ENCODE measurements around the gene LPP. TPM values are rescaled to one million over a fixed set of nuclear protein-coding genes. Genes with fewer than 3 reads are reported as not detected.

LPP gene
- total and polyA plus RNA-seq, 2 donors (not counting 1 experiment from before 2014, with no cell fraction given) = 7.6 to 81.7 TPM

DNA sequence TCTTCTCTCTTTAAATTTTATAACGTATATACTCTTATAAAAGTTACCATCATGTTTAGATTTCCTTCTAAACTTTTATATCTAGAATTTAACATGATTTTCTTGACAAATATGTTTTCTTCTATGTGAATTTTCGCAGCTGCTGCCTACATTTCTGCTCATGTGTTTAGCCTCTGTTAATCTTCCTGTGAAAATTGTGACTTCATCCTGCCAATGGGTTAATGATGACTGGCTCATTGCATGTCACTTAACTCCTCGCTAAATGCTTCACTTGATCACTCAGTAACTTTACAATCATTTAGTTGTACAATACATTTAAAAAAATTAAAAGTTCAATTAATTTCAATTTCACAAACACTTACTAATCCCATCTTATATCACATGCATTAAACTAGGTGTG is 178.1 kb downstream of the LPP start:
- Histone ChIP-seq H3K79me2 (ENCODE audit: control insufficient read depth, insufficient read depth, low read length) (peaks cover 29% of the 10 kb centered on the region), H2AFZ (ENCODE audit: insufficient read depth, low read depth, low read length, poor library complexity, severe bottlenecking) (no peak overlapping the region), H3K9ac (ENCODE audit: low read length) (no peak overlapping the region), H4K20me1 (ENCODE audit: control insufficient read depth, insufficient read depth, low read length, poor library complexity, severe bottlenecking) (no peaks in the 10 kb centered on the region), H3K27ac (ENCODE audit: low read length in 2 of 2) (no peak overlapping the region), H3K4me2 (replicated peaks; ENCODE audit: low read depth, low read length, poor library complexity, severe bottlenecking) (no peak overlapping the region), H3K27me3 (replicated peaks in 1 of 4; ENCODE audit: control extremely low read depth in 1 of 4, control insufficient read depth in 3 of 4, insufficient read depth in 4 of 4, low read length in 3 of 4) (no peaks in the 10 kb centered on the region), H3K4me1 (ENCODE audit: control insufficient read depth in 2 of 2, insufficient read depth in 2 of 2, low read length in 2 of 2) (peaks cover 3 to 6% of the 10 kb centered on the region in 2 donors), H3K4me3 (ENCODE audit: control extremely low read depth in 1 of 5, extremely low read depth in 1 of 5, insufficient read depth in 1 of 5, low read depth in 2 of 5, low read length in 4 of 5) (no peak overlapping the region), H3K36me3 (replicated peaks in 1 of 2; ENCODE audit: control extremely low read depth in 1 of 2, control insufficient read depth in 1 of 2, extremely low read depth in 1 of 2, insufficient read depth in 2 of 2, low read length in 1 of 2) (peaks cover 0 to 2% of the 10 kb centered on the region in 2 experiments), H3K9me3 (ENCODE audit: control extremely low read depth in 1 of 3, control insufficient read depth in 2 of 3, insufficient read depth in 1 of 3, low read length in 2 of 3) (no peaks in the 10 kb centered on the region)
- H3K27ac Mint-ChIP-seq = no peak overlapping the region
- no peak for ATAC-seq (ENCODE audit: low read depth)
- no peak for TF ChIP-seq EZH2 (IDR thresholded peaks at IDR 0.05; ENCODE audit: borderline replicate concordance, insufficient read depth, low read depth, low read length, poor library complexity, severe bottlenecking)
- TF ChIP-seq, protein P1, sequence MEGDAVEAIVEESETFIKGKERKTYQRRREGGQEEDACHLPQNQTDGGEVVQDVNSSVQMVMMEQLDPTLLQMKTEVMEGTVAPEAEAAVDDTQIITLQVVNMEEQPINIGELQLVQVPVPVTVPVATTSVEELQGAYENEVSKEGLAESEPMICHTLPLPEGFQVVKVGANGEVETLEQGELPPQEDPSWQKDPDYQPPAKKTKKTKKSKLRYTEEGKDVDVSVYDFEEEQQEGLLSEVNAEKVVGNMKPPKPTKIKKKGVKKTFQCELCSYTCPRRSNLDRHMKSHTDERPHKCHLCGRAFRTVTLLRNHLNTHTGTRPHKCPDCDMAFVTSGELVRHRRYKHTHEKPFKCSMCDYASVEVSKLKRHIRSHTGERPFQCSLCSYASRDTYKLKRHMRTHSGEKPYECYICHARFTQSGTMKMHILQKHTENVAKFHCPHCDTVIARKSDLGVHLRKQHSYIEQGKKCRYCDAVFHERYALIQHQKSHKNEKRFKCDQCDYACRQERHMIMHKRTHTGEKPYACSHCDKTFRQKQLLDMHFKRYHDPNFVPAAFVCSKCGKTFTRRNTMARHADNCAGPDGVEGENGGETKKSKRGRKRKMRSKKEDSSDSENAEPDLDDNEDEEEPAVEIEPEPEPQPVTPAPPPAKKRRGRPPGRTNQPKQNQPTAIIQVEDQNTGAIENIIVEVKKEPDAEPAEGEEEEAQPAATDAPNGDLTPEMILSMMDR (IDR thresholded peaks at IDR 0.05) = no peak
- no peak overlapping the region for H3K4me3 Mint-ChIP-seq
- POLR2A ChIA-PET = no interaction called here
- no peaks in the 10 kb centered on the region for H3K27me3 Mint-ChIP-seq
- CTCF ChIA-PET = no interaction called here
- no peak for DNase-seq
- intact Hi-C loops (cut with micrococcal nuclease) = no loop called here
- WGBS (ENCODE audit: insufficient coverage) = 100% methylated on average over 1 of the region's 3 CpGs
- H3K4me1 Mint-ChIP-seq = peaks cover 25% of the 10 kb centered on the region
- H3K9me3 Mint-ChIP-seq (ENCODE audit: insufficient read depth) = peaks cover 5% of the 10 kb centered on the region

- 100% methylated on average over 1 of the region's 3 CpGs for WGBS (ENCODE audit: insufficient coverage)
- Mint-ChIP-seq H3K4me1 (peaks cover 37% of the 10 kb centered on the region), H3K4me3 (no peak overlapping the region), H3K27me3 (no peaks in the 10 kb centered on the region), H3K27ac (no peak overlapping the region), H3K9me3 (ENCODE audit: insufficient read depth) (peaks cover 5% of the 10 kb centered on the region)
- no peak overlapping the region for H3K9ac ChIP-seq (ENCODE audit: low read length)
- no peaks in the 10 kb centered on the region for H3K27me3 ChIP-seq (replicated peaks in 1 of 4; ENCODE audit: control extremely low read depth in 1 of 4, control insufficient read depth in 3 of 4, insufficient read depth in 4 of 4, low read length in 3 of 4)
- CTCF ChIA-PET = no interaction called here
- no peak overlapping the region for H2AFZ ChIP-seq (ENCODE audit: insufficient read depth, low read depth, low read length, poor library complexity, severe bottlenecking)
- intact Hi-C loops (cut with micrococcal nuclease) = loop anchor here (5.0 kb wide), 1 partner anchor 38 kb away; no protein-coding TSS in a partner anchor
- H3K36me3 ChIP-seq (replicated peaks in 1 of 2; ENCODE audit: control extremely low read depth in 1 of 2, control insufficient read depth in 1 of 2, extremely low read depth in 1 of 2, insufficient read depth in 2 of 2, low read length in 1 of 2) = no peaks in the 10 kb centered on the region
- no peak overlapping the region for H3K4me2 ChIP-seq (replicated peaks; ENCODE audit: low read depth, low read length, poor library complexity, severe bottlenecking)
- no peak overlapping the region for H3K27ac ChIP-seq (ENCODE audit: low read length in 2 of 2)
- no peak overlapping the region for H3K4me3 ChIP-seq (ENCODE audit: control extremely low read depth in 1 of 5, extremely low read depth in 1 of 5, insufficient read depth in 1 of 5, low read depth in 2 of 5, low read length in 4 of 5)
- H3K79me2 ChIP-seq (ENCODE audit: control insufficient read depth, insufficient read depth, low read length) = peaks cover 44% of the 10 kb centered on the region
- POLR2A ChIA-PET = no interaction called here
- TF ChIP-seq, protein P1 (IDR thresholded peaks at IDR 0.05) = no peak
- no peak for TF ChIP-seq EZH2 (IDR thresholded peaks at IDR 0.05; ENCODE audit: borderline replicate concordance, insufficient read depth, low read depth, low read length, poor library complexity, severe bottlenecking)
- H4K20me1 ChIP-seq (ENCODE audit: control insufficient read depth, insufficient read depth, low read length, poor library complexity, severe bottlenecking) = no peaks in the 10 kb centered on the region
- peaks cover 15 to 17% of the 10 kb centered on the region in 2 donors for H3K4me1 ChIP-seq (ENCODE audit: control insufficient read depth in 2 of 2, insufficient read depth in 2 of 2, low read length in 2 of 2)
- no peaks in the 10 kb centered on the region for H3K9me3 ChIP-seq (ENCODE audit: control extremely low read depth in 1 of 3, control insufficient read depth in 2 of 3, insufficient read depth in 1 of 3, low read length in 2 of 3)
- DNase-seq (no peak), ATAC-seq (ENCODE audit: low read depth) (no peak)
These were observed 181.7 kb downstream of the LPP start for GRCh38 chr3:188335656-188336055.
